NCI-H526 treated with DMSO at 0.1 percent for 48 hours (cell line): Measurements from ENCODE around the gene C1orf105.
A peak's percentile ranks its signal among the peaks of the same experiment; 100 is the strongest.

Experiments
- DNase-seq: peaks from one replicate; lab custom pipeline; 2025; lab: John Stamatoyannopoulos, UW

C1orf105 gene

GRCh38 chr1:172397221-172397620 is 23.3 kb upstream of the C1orf105 start:
- DNase-seq, result no peak

DNA sequence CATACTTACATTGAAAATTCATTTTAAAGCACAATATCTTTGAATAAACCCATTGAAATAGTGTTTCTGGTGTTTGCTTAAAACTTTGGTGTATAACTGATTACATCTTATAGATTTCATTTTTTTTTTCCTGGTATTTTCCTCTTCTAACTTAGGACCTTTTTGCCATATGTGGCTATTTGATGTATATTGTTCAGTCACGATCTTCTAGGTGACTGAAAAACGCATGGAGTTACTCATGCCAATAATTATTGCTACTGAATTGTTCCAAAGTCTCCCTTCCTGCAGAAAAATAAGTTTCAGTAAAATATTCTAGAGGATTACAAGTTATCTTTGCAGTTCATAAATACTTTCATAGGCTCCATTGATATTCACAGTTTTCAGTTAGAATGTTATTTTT is 22.9 kb upstream of the C1orf105 start:
- no peak for DNase-seq

DNA sequence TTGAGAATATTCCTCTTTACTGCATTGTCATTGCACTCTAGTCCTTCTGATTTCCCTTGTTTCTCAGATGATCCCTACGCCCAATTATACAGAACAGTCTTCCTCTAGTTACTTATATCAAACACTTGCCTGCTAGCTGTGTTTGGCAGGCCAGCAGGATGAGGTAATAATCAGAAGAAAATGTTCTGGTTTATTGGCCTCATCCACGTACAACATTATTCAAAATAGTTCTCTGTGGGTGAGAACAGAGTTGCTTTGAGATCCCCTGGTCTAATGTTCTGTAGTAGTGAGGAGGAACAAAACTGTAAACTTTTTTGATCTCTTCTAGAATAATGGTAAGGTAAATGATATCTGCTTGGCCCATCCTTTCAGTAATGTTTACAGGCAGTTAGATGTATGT is 22.3 kb upstream of the C1orf105 start:
- peak; percentile 53 for DNase-seq

DNA sequence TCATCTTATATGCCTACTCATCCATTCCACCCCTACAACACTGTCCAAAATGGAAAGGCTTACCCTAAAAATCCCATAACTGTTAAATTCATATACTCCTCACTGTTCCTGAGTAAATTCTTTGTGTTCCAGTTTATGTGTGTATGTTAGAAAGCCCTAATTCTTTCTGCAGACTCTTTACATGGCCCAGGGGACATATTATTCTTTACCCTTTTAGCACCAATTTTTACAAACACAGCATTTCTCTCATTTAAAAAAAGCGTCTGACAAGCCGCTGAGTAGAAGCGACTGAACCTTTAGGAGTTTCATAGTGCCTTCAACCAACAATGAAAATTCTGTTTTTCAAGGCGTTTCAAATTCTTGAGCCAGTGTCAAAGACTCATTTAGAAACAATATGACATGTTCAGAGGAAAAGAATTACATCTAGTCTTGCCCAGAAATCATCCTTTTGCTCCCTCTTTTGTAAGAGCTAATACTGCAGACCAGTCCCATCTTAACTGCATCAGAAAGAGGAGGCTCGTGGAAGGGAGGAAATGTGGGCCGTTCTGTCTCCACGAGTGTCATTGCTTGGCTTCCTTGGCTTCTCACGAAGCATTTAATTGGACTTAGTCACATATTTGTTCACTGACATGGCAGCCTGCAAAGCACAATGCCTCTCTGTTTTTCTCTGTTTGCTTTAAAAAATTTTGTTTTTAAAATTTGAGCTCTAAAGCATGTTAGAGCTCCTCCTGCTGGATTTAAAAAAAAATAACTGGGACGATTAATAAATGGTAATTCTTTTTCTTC is 21.3 kb upstream of the C1orf105 start:
- DNase-seq, result peak; percentile 87

- no peak for DNase-seq
These were observed 20.4 kb upstream of the C1orf105 start for GRCh38 chr1:172399756-172400721.

GRCh38 chr1:172400722-172401105 is 19.8 kb upstream of the C1orf105 start:
- no peak for DNase-seq

GRCh38 chr1:172401477-172401876 is 19.0 kb upstream of the C1orf105 start:
- no peak for DNase-seq

GRCh38 chr1:172401892-172402291 is 18.6 kb upstream of the C1orf105 start:
- no peak for DNase-seq

DNA sequence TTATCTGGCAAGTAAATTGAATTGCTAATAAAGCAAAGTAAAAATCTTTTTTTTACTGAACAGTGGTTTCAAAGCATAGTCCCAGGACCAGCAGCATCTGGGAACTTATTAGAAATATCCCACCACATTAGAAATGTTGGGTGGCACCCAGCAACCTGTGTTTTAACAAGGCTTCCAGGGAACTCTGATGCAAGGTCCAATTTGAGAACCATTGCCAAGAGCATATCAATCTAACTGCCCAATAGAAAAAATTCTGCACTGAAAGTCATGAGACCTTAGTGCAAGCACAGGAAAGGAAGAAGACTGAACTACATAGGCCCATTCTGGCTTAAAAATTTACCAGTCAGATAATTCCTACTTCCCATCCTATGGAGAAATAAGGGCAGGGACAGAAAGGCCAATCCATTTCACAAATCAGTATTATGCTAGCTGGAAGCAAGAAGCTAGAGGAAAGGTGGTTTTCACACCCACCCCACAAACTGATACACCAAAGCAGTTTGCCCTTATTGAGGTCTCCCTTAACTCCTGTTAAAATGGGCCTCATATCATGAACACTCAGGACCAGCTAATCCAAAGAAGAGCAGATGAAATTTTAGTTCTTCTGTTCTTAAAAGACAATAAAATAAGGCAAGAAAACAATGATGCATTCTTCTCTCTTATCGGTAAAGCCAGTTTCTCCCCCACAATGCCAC is 17.5 kb upstream of the C1orf105 start:
- no peak for DNase-seq

DNA sequence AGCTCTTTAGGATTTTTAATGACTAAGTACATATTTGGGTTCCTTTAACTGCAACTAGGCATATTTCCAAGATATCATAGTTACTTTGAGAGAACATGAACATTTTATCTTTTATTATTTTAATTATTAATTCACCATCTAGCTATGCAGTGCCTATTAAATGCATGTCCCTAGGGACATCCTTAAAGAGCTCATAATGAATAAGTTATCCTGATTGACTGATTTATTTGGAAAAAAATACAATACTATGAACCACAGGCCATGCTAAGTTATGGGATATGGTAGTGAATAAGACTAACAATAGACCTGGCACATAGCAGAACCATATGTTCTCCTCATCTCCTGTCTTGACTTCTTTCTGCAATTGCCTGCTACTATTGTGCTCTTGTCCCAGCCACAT is 16.4 kb upstream of the C1orf105 start:
- DNase-seq, result no peak

GRCh38 chr1:172405912-172406311 is 14.6 kb upstream of the C1orf105 start:
- DNase-seq, result no peak

DNA sequence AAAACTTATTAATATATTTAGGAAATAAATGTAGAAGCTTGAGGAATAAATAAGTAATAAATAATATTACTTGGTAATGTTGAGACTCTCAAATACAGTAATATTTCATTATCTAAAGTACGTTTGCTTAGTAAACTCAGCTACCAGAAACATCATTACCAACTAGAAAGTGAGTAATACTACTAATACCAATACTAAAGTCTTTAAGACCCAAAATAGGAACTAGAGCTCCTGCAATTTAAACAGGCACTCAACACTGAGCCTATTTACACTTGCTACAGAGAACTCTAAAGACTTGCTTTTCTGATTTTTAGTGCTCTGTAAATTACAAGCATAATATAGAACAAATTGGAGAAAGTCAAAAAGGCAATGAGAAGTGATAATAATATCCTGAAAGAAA is 13.5 kb upstream of the C1orf105 start:
- no peak for DNase-seq

DNA sequence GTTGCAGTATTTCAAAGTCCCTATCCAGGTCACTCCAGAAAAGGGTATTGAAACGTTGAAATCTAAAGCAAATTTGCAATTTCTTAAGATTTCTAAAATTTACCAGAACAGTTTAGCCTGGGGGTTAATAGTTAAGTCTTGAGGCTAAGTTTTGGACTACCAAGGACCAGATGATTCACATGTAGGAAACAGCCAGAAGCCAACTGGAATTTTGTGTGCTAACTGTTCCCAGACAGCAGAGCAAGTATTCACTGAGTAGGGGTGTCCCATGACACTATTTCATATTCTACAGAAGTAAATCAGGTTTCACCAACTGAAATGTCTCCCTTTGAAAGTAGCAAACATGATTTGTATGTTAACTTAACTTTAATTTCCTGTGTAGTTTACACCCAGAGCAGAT is 11.5 kb upstream of the C1orf105 start:
- no peak for DNase-seq

DNA sequence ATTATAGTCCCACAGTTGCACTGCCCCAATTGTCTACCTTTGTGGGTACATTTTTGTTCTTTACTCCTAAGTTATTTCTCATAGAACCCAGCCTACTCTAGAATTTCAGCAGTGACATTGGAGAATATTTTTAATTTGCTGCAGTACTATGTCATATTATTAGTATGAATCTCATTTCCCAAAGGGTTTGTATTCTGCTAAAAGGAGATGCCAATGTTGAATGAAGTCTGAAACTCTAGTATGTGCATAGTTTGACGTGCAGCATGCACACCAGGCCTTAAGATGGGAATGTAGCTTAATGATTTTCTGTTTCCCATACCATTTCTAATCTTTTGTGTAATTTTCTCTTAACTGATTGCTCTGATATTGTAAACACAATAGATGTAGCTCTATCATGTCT is 10.5 kb upstream of the C1orf105 start:
- DNase-seq, result no peak

DNA sequence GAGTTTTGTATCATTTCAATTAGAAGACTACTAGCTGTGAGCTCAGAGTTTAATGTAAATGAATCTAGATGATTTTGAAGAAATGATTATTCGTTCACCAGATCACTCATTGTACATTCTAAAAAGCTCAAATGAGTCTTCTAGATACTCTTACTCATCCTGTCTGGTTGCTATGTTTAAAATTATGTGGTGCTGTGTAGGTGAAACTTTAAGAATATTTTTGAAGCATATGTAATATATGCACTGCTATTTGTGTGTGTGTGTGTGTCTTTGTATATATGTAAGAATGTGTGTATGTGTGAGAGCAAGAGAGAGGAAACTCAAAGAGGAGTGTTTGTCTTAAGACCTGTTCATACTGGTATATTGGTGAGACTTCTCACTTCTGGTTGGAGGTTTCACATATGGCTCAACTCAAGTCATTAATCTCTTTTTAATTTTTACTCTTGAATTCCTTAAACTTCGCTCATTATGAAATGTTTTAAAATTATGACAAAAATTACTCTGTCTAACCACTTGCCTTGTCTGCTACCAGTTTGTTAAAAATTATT is 8.6 kb upstream of the C1orf105 start:
- no peak for DNase-seq

GRCh38 chr1:172414331-172414730 is 6.2 kb upstream of the C1orf105 start:
- no peak for DNase-seq

- no peak for DNase-seq
These were observed 3.9 kb upstream of the C1orf105 start for GRCh38 chr1:172416496-172417035.

DNA sequence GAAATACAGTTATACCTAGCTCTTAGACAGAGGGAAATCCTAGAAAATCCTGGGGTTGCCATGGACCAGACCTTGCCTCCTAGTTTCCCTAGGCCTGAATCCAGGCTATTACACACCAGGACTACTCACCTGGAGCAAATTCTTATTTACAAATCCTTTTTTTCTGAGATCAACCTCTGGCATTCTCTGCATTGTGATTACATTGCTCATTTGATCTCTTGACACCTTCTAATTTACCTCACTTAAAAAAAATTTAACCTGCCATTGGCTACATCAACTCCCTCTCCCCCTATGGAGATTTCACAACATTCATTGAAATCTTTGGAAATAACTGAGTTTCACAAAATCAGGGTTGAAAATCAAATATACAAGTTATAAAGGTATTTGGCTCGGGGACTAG is 2.9 kb upstream of the C1orf105 start:
- no peak for DNase-seq

GRCh38 chr1:172421974-172422604 is 1.6 kb downstream of the C1orf105 start:
- no peak for DNase-seq

DNA sequence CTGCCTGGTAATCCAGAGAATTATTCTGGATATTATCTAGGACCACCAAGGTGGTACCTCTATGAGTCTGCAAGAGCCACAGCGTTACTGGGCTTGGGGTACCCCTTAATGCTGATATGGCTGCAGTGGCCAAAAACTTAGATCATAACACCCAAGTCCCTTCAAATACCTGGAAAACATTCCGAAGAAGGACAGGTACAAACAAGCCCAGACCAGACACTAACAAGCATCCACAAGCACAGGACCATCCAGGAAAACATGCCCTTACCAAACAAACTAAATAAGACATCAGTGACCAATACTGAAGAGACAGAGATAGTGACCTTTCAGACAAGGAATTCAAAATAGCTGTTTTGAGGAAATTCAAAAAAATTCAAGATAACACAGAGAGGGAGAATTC is 2.9 kb downstream of the C1orf105 start:
- DNase-seq, result no peak

GRCh38 chr1:172425339-172425738 is 4.9 kb downstream of the C1orf105 start:
- no peak for DNase-seq
